HG03460 (cell line): ENCODE data around the gene COL4A2.

ENCODE experiments used
- ATAC-seq: cut with Tn5 transposase; IDR thresholded peaks from one replicate; pipeline ENCODE4 v1.9.1; 2021; ENCODE audit not compliant: unreplicated experiment

The COL4A2 gene

DNA sequence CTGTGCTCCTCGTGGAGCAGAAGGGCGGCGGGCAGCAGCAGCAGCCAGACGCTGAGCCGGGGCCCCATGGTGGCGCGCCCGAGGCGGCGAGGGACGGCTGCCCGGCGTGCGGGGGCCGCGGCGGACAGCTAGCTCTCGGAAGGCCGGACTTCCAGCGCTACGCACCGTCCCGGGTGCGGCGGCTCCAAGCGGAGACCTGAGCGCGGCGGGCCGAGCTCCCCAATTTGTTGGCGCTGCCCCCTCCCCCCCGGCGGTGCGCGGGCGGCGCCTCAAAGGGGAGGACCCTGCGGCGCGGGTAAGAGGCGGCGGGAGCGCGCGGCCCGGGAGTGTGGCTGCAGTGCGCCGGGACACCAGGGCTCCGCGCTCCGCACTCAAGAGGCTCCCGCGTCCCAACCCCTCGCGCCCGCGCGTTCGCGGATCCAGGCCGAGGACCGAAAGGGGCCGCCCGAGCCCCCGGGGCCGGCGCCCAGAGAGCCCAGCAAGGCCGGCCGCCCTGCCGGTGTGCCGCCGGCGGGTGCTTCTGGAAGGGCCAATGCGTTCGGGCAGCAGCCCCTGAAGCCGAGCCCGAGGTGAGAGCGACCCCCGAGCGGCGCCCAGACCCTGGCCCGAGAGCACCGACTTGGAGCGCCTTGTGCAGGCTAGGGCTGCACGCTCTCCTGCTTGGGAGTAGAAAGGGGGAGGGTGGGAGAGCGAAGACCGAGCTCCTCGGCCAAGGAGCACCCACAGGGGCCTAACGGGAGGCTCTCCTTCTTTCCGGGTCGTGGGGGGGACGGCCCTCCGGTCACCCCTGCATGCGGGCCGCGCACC is at the start of gene COL4A2, which contains the start of gene COL4A1:
Gene COL4A2 (plus strand): TSS at position 325 of the 807 bp plus-strand sequence. CDS start 620 bp downstream, outside the sequence.
Gene COL4A1 (minus strand): TSS at position 198 of the 807 bp plus-strand sequence. CDS start 130 bp downstream, at position 68.
- no peak for ATAC-seq

DNA sequence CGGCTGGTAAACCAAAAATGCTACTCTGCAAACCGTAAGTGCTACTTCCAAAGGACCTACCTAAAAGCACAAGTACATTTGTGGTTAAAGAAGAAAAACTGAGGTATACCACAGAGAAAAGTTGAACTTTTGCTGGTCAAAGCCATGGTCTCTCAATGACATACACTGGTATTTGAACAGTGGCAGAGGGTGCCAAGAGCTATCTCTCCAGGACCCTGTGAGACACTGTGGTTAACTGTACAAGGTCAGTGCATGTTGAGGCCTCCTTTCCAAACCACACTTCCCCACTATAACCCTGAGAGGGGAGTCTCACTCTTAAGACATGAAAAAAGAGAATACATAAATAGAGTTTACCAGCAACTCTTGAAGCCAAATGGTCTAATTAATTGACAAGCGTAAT is 49.7 kb upstream of the COL4A2 start:
- no peak for ATAC-seq

DNA sequence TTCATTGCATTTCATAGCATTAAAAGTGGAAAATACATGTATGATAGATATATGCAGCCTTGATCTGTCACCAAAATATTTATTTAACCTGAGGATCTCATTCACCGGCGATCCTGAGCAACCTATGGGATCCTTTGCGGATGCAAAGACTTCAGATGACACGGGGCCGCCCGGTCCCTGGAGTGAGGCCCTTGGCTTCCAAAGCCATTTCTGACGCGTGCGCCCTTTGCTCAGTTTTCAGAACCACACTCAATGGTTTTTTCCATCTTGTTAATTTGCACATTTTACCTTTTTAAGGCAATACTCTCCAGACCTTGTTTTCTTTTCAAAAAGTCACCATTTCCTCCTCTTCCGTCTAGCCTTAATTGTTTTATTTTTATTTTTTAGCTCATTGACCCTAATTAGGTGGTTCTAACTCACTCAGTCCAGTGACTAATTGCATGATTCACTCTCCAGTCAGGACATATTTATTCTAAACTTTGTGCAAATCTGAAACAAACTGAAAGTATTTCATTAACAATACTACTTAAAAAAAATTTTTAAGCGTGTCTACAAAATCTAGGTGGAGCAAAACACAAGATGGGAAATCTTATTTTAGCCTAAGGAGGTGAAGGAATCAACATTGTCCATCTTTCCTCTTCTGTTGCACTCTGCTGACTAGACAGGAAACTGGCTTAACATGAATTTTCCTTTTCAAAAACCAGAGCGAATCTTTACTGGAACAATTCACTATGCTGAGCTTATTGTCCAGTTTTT is 48.0 kb upstream of the COL4A2 start:
- no peak for ATAC-seq

DNA sequence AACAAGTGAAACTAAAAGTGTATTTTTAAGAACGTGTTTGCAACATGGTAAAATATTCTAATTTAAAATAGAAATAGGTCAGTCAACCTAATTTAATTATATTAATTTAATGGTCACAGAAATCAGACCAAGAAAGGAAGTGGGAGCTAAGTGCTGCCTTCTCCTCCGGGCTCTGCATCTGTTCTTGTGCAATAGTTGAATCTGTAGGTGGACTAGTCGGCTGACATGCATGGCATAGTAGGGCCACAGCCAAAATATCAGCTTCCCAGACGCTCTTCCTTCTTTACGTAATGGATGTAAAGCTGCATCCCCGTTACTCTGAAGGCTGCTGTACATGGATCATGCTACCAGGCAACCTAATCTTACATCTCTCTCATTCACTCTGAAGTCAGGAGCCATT is 47.4 kb upstream of the COL4A2 start:
- ATAC-seq, result no peak

DNA sequence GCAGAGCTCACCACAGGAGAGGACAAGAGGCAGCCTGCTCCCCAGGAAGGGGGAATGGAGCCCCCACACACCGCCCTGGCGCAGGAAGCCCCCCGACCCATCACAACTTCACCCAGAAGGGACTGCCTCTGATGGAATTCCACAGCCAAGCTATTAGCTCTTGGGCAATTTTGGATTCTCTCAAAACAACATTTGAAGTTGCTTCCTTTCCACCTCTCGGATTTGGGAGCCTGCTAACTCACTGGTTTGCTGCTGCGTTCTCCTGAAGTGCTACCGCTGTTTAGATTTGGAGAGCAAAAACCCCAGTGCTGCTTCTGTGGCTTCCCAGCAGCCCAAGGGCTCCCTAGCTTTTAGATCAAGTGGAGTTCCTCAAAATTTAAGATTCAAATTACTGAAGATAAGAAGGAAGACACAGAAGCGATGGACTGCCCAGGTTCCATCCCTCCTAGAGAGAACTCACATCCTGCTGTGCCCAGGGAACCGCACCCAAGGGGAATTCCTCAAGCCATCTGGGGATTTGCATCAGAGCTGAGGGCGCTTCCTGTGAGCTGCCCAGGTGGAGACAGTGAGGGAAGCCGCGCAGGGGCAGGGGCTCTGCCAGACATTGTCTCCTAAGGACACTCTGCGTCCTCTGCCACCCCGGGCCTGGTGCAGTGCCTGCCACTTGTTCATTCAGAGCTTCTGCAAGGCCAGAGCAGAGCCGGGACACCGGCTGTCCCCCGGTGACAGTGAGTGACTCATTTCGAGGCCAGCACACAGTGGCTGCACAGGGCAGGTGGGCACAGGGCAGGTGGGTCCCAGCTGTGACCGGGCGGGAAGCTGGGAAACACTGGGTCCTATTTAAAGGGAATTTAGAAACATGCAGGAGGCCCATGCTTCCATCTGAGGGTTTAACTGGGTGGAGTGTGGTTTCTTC is 45.7 kb upstream of the COL4A2 start:
- ATAC-seq, result no peak

DNA sequence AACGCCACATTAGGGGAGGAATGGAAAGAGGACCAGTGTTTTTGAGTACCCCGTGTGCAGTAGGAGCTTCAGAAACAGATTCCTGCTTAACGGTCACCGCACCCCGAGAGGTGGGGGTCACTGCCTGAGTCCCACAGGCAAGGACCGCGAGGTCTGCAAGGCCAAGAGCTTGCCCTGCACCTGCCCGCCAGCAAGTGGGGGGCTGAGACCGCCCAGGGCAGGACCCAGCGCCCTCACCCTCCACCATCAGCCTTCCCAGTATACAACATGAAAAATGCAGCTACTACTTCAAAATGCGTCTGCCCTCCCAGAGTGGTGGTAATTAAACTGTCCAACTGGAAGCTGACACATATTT is 45.0 kb upstream of the COL4A2 start:
- no peak for ATAC-seq

DNA sequence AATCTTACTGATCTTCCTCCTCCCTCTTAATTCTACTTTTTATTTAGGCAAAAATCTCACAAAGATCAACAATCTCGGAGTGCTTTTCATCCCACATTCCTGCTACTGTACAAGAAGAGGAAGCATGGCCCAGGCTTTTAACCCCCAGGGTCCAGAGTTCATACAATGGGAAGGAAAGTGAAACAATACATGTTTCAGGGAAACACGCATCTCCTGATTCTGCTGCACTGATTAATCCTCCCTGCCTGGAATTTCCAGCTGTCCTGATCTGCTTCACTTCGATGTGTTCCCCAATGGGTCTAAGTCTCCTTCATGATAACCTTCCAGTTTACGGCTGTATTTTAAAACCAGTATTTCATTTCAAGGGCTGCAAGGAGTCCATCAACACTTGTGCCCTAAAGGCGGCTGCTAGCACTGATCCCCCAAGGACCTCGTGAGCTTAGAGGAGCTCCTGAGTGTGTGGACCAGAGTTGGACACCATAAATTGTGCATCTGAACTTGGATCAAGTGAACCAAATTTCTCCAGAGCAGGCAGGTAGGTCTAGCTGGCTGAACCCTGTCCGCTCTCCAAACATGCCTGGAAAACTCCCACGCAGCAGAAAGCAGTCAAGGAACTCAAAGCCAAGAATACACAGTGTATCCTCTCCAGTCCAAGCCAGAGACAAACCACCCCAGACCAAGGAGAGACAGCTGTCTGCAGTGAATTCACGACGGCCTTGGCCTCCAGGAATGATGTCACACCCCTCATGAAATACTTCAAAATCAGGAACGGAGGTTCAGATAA is 44.4 kb upstream of the COL4A2 start:
- no peak for ATAC-seq

DNA sequence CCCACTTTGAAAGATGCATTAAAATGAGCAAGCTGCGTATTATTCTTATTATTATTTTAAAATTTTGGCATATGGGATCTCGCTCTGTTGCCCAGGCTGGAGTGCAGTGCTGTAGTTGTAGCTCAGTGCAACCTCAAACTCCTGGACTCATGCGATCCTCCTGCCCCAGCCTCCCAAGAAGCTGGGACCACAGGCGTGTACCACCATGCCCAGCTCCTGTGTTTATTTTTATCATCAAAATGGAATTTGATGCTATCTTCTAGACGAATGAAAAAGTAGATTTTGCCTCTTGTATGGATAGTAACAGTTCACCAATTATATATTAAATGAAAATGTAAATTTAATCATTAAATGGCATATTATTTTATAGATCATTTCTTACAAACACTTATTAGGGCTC is 43.7 kb upstream of the COL4A2 start:
- ATAC-seq, result no peak

DNA sequence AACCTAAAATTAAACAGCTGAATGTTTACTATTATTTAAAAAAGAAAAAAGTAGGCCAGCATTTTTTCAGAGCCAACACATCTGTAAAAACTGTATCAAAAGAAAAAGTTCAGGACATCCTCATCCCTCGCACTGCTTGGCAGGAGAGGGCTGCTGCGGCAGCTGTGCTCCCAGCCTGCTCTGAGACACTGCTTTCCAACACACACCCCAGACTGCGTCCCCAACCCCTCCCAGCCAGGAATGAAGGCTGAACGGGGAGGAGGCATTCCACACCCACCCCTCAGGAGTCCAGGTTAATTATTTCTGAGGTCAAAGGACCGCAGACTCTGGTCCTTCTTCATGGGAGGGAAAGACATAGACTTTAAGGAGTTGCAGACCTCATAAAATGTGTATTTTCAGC is 43.2 kb upstream of the COL4A2 start:
- no peak for ATAC-seq

DNA sequence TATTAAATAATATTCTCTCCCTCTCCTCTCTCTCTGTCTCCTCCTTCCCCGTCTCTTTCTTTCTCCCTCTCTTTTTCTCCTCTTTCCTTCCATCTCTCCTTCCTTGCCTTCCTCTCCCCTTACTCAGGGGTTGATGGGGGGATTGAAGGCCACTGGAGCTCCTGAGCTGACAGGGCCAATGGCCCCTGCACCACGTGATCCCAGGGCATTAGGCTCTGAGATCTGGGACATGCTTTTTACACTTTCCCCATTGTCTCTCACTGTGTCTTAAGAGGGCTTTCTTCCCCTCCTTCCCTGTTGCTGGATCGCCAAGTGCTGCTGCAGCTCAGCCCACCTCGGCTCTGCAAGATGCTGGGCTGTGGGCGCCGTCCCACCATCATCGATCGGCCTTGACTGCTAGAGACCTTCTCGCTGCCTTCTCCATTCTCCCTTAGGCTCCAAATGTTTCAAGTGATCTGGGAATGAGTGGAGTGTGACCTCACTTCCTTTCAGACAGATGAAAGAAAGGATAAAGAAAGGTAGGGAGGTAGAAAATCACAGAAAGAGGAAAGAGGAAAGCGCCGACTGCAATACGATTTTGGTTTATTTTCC is 42.3 kb upstream of the COL4A2 start:
- no peak for ATAC-seq

DNA sequence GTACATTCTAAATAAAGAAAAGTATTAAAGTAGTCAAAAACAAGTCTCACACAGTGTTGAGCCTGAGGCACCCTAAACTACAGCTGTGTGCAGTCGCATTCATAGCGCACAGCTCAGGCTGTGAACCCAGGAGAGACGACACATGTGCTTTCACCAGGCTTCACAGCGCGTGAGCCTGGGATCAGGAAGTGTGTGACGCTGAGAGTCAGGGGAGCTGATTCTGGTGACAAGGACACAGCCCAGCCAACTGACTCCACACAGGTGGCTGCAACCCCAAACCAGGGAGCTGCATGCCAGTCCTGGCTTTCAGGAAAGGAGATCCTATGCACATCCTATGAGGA is 41.8 kb upstream of the COL4A2 start:
- no peak for ATAC-seq

DNA sequence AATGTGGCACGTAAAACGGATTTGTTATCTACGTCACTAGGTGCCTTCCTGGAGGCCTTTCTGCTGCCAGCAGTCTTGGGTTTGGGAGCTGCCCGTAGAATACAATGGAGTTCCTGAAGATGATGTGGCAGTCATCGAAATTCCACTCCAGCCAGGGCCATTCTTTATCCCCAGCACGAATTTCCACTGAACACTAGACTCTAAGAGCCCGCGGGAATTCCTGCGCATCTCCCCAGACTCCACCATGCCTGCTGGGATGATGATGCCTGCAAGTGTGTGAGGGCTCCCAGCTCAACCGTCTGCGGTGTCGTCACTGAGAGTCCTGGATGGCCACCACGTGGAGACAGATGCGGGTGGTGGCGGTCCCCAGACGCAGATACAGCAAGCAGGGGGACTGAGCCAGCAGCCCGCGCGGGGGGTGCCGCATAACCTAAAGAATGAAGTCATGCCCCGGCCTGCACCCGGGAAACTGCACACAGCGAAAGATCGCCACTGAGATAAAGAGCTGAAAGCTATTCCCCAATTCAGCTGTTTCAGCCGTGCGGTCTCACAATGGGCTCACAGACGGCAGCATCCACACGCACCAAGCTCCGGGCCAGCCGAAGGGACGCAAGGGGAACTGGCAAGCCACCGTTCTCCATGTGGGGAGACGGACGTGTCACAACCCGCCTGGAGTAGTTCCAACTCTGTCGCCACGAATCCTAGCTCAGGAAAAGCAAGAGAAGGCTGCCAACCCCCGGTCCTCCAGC is 41.2 kb upstream of the COL4A2 start:
- ATAC-seq, result no peak

DNA sequence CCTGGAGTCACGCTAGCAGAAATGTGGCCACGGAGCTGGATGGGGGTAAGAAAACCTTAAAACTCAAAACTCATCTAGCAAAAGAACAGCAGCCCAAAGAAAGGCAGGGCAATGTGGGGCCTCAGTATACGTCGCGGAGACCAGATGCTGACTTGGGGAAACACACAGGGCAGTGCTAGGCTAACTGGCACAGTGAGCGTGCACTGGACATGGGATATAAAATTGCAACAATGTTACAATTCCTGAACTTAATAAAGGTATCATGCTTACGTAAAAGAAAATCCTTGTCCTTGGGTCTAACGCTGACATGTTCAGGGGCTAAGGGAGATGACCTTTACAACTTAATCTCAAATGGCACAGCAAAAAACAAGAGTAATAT is 40.7 kb upstream of the COL4A2 start:
- no peak for ATAC-seq

DNA sequence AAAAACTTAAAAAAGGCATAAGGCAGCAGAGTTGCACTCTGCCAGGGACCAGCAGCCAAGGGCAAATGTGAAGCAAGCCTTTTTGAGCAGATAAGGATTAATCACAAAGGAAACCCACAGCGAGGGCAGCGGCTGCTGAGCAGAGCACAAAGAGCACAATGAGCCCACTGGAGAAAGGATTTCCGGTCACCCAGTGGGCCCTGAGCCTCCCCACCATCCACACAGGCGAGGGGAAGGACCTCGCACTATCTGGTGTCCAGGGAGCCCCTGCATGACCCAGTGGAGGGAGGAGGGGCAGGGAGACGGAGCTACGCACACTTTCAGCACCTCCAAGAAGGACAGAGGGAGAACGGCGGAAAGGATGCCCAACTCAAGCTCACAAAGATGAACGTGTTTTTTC is 40.1 kb upstream of the COL4A2 start:
- ATAC-seq, result no peak

DNA sequence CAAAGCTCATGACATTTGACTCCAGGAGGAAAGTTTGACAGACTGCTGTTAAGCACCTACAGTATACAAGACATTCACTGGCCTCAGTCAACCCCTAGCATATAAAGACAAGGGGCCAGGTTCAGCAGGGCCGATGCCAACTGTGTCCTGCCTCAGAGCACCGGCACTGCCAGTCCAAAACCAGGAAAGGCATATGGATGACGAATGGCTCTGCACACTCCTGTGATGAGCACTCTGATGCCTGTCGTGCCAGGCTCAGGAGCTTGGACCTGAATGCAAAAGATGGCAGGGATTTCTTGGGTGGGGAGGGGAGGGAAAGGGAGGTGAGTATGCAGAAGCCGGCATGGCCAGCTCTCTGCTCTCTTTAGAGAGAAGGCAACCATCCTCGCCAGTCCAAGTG is 39.0 kb upstream of the COL4A2 start:
- ATAC-seq, result no peak

DNA sequence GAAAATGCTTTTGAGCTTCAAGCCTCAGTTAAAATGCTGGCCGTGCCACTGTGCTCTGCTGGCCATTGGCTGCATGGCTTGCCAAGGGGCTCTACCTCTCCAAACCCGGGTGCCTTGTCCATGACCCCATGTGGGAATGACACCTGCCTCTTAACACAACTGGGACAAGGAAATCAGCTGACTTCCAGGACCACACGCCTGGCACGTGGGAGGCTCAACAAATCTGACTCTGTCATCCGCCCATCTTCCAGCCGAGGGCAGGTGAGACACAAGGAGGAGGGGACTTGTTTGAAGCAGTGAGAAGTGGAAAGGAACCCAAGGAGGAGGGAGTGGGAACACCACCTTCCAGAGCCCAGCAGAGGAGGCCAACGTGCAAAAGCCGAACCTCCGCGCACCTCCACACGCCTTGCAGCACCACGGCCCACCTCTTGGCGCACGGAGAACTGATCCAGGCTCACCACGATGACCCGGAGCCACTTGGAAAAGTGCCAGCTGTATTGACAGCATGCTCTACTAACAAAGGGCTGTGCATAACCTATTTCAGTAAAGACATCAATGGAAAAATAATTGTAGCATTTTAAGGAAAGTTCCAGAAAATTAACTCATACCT is 38.4 kb upstream of the COL4A2 start:
- ATAC-seq, result no peak

DNA sequence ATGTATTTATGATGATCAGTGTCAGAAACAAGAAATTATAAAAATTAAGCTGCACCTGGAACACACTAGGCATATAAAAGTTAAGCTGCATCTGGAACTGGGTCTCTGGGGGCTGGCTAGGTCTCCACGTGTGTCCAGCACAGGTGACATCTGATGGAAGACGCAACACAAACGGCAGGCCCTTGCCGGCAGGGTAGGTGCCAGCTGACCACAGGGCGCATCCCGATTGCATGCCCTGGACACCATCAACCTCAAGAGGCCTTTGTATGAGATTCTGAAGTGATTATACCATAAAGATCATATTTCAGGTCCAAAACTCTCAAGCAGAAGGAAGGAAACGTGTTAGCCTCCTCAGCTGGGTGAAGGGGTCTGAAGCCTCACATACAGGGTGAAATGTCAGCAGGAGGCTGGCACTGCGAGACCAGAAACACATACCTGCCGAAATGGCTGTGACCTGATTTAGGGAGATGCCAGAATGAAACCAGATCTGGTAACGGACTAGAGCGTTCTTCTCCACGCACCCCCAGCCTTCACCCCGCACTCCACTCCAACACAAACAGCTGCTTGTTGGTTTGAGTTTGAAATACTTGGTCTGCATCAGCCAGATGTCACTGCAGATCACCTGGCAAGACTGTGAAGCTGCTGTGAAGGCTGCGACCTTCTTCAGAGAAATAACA is 37.4 kb upstream of the COL4A2 start:
- no peak for ATAC-seq

DNA sequence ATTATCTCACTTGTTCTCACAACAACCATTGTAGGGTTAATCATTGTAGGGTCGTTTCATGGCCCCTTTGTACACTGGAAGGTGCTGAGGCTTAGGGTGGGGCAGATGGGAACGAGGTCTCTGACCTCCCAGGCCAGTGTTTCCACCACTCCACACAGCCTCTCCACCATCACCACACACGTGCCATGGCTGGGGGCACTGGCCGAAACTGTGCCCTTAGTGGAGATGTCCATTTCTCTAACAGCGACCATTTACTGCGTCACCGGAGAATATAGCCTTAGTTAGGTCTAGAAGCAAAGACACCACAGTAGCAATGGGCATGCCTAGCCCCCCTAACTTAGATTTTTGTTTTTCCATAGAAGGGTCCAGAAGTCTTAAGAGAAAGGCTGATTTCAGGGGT is 36.6 kb upstream of the COL4A2 start:
- no peak for ATAC-seq

DNA sequence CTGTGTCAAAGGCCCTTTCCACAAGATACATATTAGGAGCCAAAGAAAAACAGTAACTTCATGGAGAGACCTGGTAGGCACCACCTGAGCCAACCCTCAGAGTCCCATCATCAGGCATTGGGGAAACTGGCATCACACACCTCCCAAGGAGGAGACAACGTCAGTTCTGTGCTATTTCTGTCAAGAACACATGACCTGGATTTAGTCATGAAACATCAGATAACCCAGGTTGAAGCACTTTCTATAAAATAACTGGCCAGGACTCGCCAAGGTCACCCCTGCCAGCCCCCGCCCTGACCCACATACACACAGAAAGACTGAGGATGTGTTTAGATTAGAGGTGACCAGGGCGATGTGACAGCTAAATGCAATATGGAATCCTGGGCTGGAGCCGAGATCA is 35.8 kb upstream of the COL4A2 start:
- ATAC-seq, result no peak
